Activated CD8-positive, alpha-beta memory T cell treated with anti-CD3 and anti-CD28 coated beads for 36 hours (primary cell): ENCODE data around the gene INPP5D. TPM values are rescaled to one million over a fixed set of nuclear protein-coding genes. Genes with fewer than 3 reads are reported as not detected.
"Not testable (repeated sequence)": the region's sequence is repeated elsewhere in the genome, so short reads cannot be mapped to it uniquely, and the experiment has no call there.

ENCODE experiments used
- CTCF ChIA-PET: fragments of 350-600 bp; sonication (Branson Sonifier 250); formaldehyde crosslinking; loops from one replicate; lab custom pipeline; 2021; ENCODE audit warnings: antibody characterized with exemption; lab: Charles Lee
- POLR2A ChIA-PET: fragments of 350-600 bp; sonication (Branson Sonifier 250); formaldehyde crosslinking; loops from one replicate; lab custom pipeline; 2021; ENCODE audit warnings: antibody characterized with exemption; lab: Charles Lee
- total RNA-seq, 2 experiments: library from RNA; stranded (reverse); gene quantifications; one replicate each; pipeline ENCODE4 v1.2.3, GENCODE V29; 2021

The INPP5D gene
- total RNA-seq, 2 experiments from 2014 or later: 43.1 to 46.5 TPM

GRCh38 chr2:233164967-233165366 lies 104.8 kb downstream of the INPP5D start:
- CTCF ChIA-PET: no interaction called here
- POLR2A ChIA-PET: no interaction called here

GRCh38 chr2:233165543-233165894 lies 105.4 kb downstream of the INPP5D start:
- ChIA-PET CTCF (no interaction called here), POLR2A (no interaction called here)

GRCh38 chr2:233165895-233166661 lies 105.9 kb downstream of the INPP5D start:
- ChIA-PET CTCF (no interaction called here), POLR2A (interaction anchor here (0.6 kb wide), 1 partner anchor 21 kb away, joined by 3 read pairs; no protein-coding TSS in a partner anchor)

GRCh38 chr2:233168445-233168844 lies 108.3 kb downstream of the INPP5D start:
- ChIA-PET CTCF (no interaction called here), POLR2A (no interaction called here)

- ChIA-PET POLR2A (no interaction called here), CTCF (no interaction called here)
These were observed 108.8 kb downstream of the INPP5D start for GRCh38 chr2:233168919-233169318.

GRCh38 chr2:233171344-233171743 lies 111.2 kb downstream of the INPP5D start:
- ChIA-PET POLR2A (interaction anchor here (0.7 kb wide), 1 partner anchor 17 kb away, joined by 3 read pairs; no protein-coding TSS in a partner anchor), CTCF (no interaction called here)

- CTCF ChIA-PET: interaction anchor here (0.6 to 0.7 kb wide), 2 partner anchors 26 to 72 kb away, joined by 3 read pairs; no protein-coding TSS in a partner anchor
- POLR2A ChIA-PET: interaction anchor here (0.6 kb wide), 1 partner anchor 32 kb away, joined by 6 read pairs; no protein-coding TSS in a partner anchor
These were observed 113.0 kb downstream of the INPP5D start for GRCh38 chr2:233173115-233173514.

GRCh38 chr2:233174137-233174536 lies 114.0 kb downstream of the INPP5D start:
- CTCF ChIA-PET: interaction anchor here (0.6 to 1.5 kb wide), 2 partner anchors 12 to 441 kb away, joined by 3 to 6 read pairs; no protein-coding TSS in a partner anchor
- POLR2A ChIA-PET: no interaction called here

GRCh38 chr2:233178994-233179847 lies 119.1 kb downstream of the INPP5D start:
- CTCF ChIA-PET: no interaction called here
- POLR2A ChIA-PET: no interaction called here

GRCh38 chr2:233179848-233180366 lies 119.8 kb downstream of the INPP5D start:
- ChIA-PET POLR2A (no interaction called here), CTCF (no interaction called here)

- CTCF ChIA-PET: no interaction called here
- POLR2A ChIA-PET: no interaction called here
These were observed 123.8 kb downstream of the INPP5D start for GRCh38 chr2:233183869-233184418.

GRCh38 chr2:233184669-233185068 lies 124.5 kb downstream of the INPP5D start:
- POLR2A ChIA-PET: no interaction called here
- CTCF ChIA-PET: no interaction called here

GRCh38 chr2:233185330-233185729 lies 125.2 kb downstream of the INPP5D start:
- POLR2A ChIA-PET: no interaction called here
- CTCF ChIA-PET: interaction anchor here (0.7 kb wide), 2 partner anchors 11 to 24 kb away, joined by 3 read pairs; no protein-coding TSS in a partner anchor

- CTCF ChIA-PET: interaction anchor here (0.7 kb wide), 2 partner anchors 12 to 23 kb away, joined by 3 read pairs; no protein-coding TSS in a partner anchor
- POLR2A ChIA-PET: no interaction called here
These were observed 125.8 kb downstream of the INPP5D start for GRCh38 chr2:233185963-233186362.

- ChIA-PET CTCF (no interaction called here), POLR2A (interaction anchor here (0.6 kb wide), 2 partner anchors 20 to 207 kb away, joined by 3 read pairs; no protein-coding TSS in a partner anchor)
These were observed 126.7 kb downstream of the INPP5D start for GRCh38 chr2:233186851-233187250.

- CTCF ChIA-PET: no interaction called here
- POLR2A ChIA-PET: interaction anchor here (0.6 kb wide), 1 partner anchor 18 kb away, joined by 3 read pairs; no protein-coding TSS in a partner anchor
These were observed 128.9 kb downstream of the INPP5D start for GRCh38 chr2:233189025-233189424.

- POLR2A ChIA-PET, CTCF ChIA-PET: not testable (repeated sequence)
These were observed 130.9 kb downstream of the INPP5D start for GRCh38 chr2:233191016-233191415.

- CTCF ChIA-PET: interaction anchor here (0.6 to 0.7 kb wide), 2 partner anchors 49 to 676 kb away, joined by 3 to 4 read pairs; no protein-coding TSS in a partner anchor
- POLR2A ChIA-PET: no interaction called here
These were observed 133.6 kb downstream of the INPP5D start for GRCh38 chr2:233193738-233194137.

GRCh38 chr2:233195027-233195426 lies 134.9 kb downstream of the INPP5D start:
- ChIA-PET CTCF (no interaction called here), POLR2A (no interaction called here)
